HEK293 (cell line): ENCODE measurements around the gene NUDT8.

Experiments
- INSM2 ChIP-seq: fragments of 450-650 bp; formaldehyde crosslinking; IDR thresholded peaks from 2 replicates; pipeline ENCODE4 v1.5.1; 2016; ENCODE audit warnings: missing biosample characterization, missing genetic modification characterization
- PRDM4 ChIP-seq: fragments of 450-650 bp; formaldehyde crosslinking; IDR thresholded peaks from 2 replicates; pipeline ENCODE4 v1.5.1; 2017; ENCODE audit warnings: missing biosample characterization, missing genetic modification characterization
- REPIN1 ChIP-seq: fragments of 450-650 bp; formaldehyde crosslinking; IDR thresholded peaks from 2 replicates; pipeline ENCODE4 v1.5.1; 2017; ENCODE audit warnings: missing biosample characterization, missing genetic modification characterization, low read depth
- SP7 ChIP-seq: fragments of 450-650 bp; formaldehyde crosslinking; IDR thresholded peaks from 2 replicates; pipeline ENCODE4 v1.5.1; 2016; ENCODE audit warnings: missing biosample characterization, missing genetic modification characterization
- ZBTB44 ChIP-seq: fragments of 450-650 bp; IDR thresholded peaks from 2 replicates; pipeline ENCODE4 v1.5.1; 2018; ENCODE audit warnings: missing biosample characterization, mild to moderate bottlenecking, missing genetic modification characterization
- ZEB2 ChIP-seq: fragments of 450-650 bp; formaldehyde crosslinking; IDR thresholded peaks from 2 replicates; pipeline ENCODE4 v1.5.1; 2016; ENCODE audit warnings: missing biosample characterization, missing genetic modification characterization
- ZNF132 ChIP-seq: fragments of 450-650 bp; formaldehyde crosslinking; IDR thresholded peaks from 2 replicates; pipeline ENCODE4 v1.5.1; 2017; ENCODE audit warnings: missing biosample characterization, missing genetic modification characterization, borderline replicate concordance
- ZNF148 ChIP-seq: fragments of 450-650 bp; formaldehyde crosslinking; IDR thresholded peaks from 2 replicates; pipeline ENCODE4 v1.5.0; 2017; ENCODE audit warnings: missing biosample characterization, missing genetic modification characterization, borderline replicate concordance
- ZNF24 ChIP-seq: fragments of 450-650 bp; formaldehyde crosslinking; IDR thresholded peaks from 2 replicates; pipeline ENCODE4 v1.5.1; 2016; ENCODE audit warnings: missing biosample characterization, missing genetic modification characterization
- ZNF274 ChIP-seq, 2 experiments: fragments of 200-500 bp in 1 of 2; fragments of 450-650 bp in 1 of 2; sonication (Bioruptor generic) in 1 of 2; formaldehyde crosslinking in 1 of 2; IDR thresholded peaks; 2 replicates each; pipeline versions ENCODE4 v1.5.1 to v1.6.1; 2014 to 2016; ENCODE audit warnings: borderline replicate concordance in 1 of 2, inconsistent platforms in 1 of 2, low read length in 1 of 2, missing biosample characterization in 1 of 2, missing genetic modification characterization in 1 of 2
- ZNF341 ChIP-seq: fragments of 450-650 bp; formaldehyde crosslinking; IDR thresholded peaks from 2 replicates; pipeline ENCODE4; 2016; ENCODE audit warnings: low read depth, missing biosample characterization, missing genetic modification characterization
- ZNF48 ChIP-seq: fragments of 450-650 bp; formaldehyde crosslinking; IDR thresholded peaks from 2 replicates; pipeline ENCODE4 v1.5.1; 2016; ENCODE audit warnings: missing biosample characterization, missing genetic modification characterization
- ZNF521 ChIP-seq: fragments of 450-650 bp; formaldehyde crosslinking; IDR thresholded peaks from 2 replicates; pipeline ENCODE4 v1.5.1; 2017; ENCODE audit warnings: missing biosample characterization, mild to moderate bottlenecking, missing genetic modification characterization
- ZNF544 ChIP-seq: fragments of 450-650 bp; formaldehyde crosslinking; IDR thresholded peaks from 2 replicates; pipeline ENCODE4 v1.5.0; 2017; ENCODE audit warnings: missing biosample characterization, missing genetic modification characterization
- ZNF548 ChIP-seq: fragments of 450-650 bp; formaldehyde crosslinking; IDR thresholded peaks from 2 replicates; pipeline ENCODE4 v1.5.1; 2016; ENCODE audit warnings: missing biosample characterization, missing genetic modification characterization
- ZNF558 ChIP-seq: fragments of 450-650 bp; formaldehyde crosslinking; IDR thresholded peaks from 2 replicates; pipeline ENCODE4 v1.5.1; 2016; ENCODE audit warnings: missing biosample characterization, missing genetic modification characterization
- ZNF626 ChIP-seq: fragments of 450-650 bp; sonication (Bioruptor Pico); formaldehyde crosslinking; IDR thresholded peaks from 2 replicates; pipeline ENCODE4 v1.5.1; 2018; ENCODE audit warnings: missing biosample characterization, missing genetic modification characterization, inconsistent platforms
- ZNF747 ChIP-seq: fragments of 450-650 bp; formaldehyde crosslinking; IDR thresholded peaks from 2 replicates; pipeline ENCODE4 v1.5.1; 2016; ENCODE audit warnings: missing biosample characterization, missing genetic modification characterization
- ZNF792 ChIP-seq: fragments of 450-650 bp; formaldehyde crosslinking; IDR thresholded peaks from 2 replicates; pipeline ENCODE4 v1.5.1; 2016; ENCODE audit warnings: missing biosample characterization, missing genetic modification characterization
- ZNF837 ChIP-seq: fragments of 450-650 bp; formaldehyde crosslinking; IDR thresholded peaks from 2 replicates; pipeline ENCODE4 v1.5.1; 2016; ENCODE audit warnings: missing biosample characterization, missing genetic modification characterization
- ZNF843 ChIP-seq: fragments of 450-650 bp; formaldehyde crosslinking; IDR thresholded peaks from 2 replicates; pipeline ENCODE4 v1.5.1; 2016; ENCODE audit warnings: missing biosample characterization, missing genetic modification characterization
- TF ChIP-seq, protein P1 (sequence below): fragments of 450-650 bp; formaldehyde crosslinking; IDR thresholded peaks from 2 replicates; pipeline ENCODE4 v1.5.1; 2016; ENCODE audit warnings: missing biosample characterization, missing genetic modification characterization
- TF ChIP-seq, protein P2 (sequence below): fragments of 450-650 bp; formaldehyde crosslinking; IDR thresholded peaks from 2 replicates; pipeline ENCODE4 v1.5.1; 2016; ENCODE audit warnings: missing biosample characterization, missing genetic modification characterization
- TF ChIP-seq, protein P3 (sequence below): fragments of 450-650 bp; formaldehyde crosslinking; IDR thresholded peaks from 2 replicates; pipeline ENCODE4 v1.5.1; 2017; ENCODE audit warnings: missing biosample characterization, missing genetic modification characterization

The NUDT8 gene

GRCh38 chr11:67629386-67630227, at the start of gene NUDT8 (continued):
- TF ChIP-seq ZNF544 (no peak), ZNF148 (tag by site-specific recombination) (no peak), ZNF24 (tag by site-specific recombination) (0 out of 2 replicates have a peak, but pooled peaks have one; percentile 33), ZNF548 (no peak), REPIN1 (tag by site-specific recombination) (no peak), ZNF558 (tag by site-specific recombination) (no peak), ZNF837 (tag by site-specific recombination) (no peak), ZBTB44 (no peak), ZNF274 (IDR thresholded peaks at IDR 0.05; ENCODE audit: low read length) (no peak), ZNF274 (tag by site-specific recombination; IDR thresholded peaks at IDR 0.05; ENCODE audit: borderline replicate concordance) (no peak), PRDM4 (tag by site-specific recombination) (no peak), ZNF341 (no peak), SP7 (tag by site-specific recombination) (peak; percentile 73), ZNF132 (no peak), ZNF48 (tag by site-specific recombination) (no peak), ZEB2 (tag by site-specific recombination) (peak; percentile 75), ZNF843 (tag by site-specific recombination) (0 out of 2 replicates have a peak, but pooled peaks have one; percentile 28), INSM2 (tag by site-specific recombination) (peak; percentile 16; the same call in 1 of the 2 replicates), ZNF747 (no peak), ZNF626 (tag by site-specific recombination) (no peak), ZNF521 (no peak), ZNF792 (tag by site-specific recombination) (no peak)
- TF ChIP-seq, protein P1, sequence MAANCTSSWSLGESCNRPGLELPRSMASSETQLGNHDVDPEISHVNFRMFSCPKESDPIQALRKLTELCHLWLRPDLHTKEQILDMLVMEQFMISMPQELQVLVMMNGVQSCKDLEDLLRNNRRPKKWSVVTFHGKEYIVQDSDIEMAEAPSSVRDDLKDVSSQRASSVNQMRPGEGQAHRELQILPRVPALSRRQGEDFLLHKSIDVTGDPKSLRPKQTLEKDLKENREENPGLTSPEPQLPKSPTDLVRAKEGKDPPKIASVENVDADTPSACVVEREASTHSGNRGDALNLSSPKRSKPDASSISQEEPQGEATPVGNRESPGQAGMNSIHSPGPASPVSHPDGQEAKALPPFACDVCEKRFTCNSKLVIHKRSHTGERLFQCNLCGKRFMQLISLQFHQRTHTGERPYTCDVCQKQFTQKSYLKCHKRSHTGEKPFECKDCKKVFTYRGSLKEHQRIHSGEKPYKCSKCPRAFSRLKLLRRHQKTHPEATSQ (tag by site-specific recombination): 0 out of 2 replicates have a peak, but pooled peaks have one; percentile 27
- TF ChIP-seq, protein P2, sequence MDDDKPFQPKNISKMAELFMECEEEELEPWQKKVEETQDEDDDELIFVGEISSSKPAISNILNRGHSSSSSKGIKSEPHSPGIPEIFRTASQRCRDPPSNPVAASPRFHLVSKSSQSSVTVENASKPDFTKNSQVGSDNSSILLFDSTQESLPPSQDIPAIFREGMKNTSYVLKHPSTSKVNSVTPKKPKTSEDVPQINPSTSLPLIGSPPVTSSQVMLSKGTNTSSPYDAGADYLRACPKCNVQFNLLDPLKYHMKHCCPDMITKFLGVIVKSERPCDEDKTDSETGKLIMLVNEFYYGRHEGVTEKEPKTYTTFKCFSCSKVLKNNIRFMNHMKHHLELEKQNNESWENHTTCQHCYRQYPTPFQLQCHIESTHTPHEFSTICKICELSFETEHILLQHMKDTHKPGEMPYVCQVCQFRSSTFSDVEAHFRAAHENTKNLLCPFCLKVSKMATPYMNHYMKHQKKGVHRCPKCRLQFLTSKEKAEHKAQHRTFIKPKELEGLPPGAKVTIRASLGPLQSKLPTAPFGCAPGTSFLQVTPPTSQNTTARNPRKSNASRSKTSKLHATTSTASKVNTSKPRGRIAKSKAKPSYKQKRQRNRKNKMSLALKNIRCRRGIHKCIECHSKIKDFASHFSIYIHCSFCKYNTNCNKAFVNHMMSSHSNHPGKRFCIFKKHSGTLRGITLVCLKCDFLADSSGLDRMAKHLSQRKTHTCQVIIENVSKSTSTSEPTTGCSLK (tag by site-specific recombination): no peak
- TF ChIP-seq, protein P3, sequence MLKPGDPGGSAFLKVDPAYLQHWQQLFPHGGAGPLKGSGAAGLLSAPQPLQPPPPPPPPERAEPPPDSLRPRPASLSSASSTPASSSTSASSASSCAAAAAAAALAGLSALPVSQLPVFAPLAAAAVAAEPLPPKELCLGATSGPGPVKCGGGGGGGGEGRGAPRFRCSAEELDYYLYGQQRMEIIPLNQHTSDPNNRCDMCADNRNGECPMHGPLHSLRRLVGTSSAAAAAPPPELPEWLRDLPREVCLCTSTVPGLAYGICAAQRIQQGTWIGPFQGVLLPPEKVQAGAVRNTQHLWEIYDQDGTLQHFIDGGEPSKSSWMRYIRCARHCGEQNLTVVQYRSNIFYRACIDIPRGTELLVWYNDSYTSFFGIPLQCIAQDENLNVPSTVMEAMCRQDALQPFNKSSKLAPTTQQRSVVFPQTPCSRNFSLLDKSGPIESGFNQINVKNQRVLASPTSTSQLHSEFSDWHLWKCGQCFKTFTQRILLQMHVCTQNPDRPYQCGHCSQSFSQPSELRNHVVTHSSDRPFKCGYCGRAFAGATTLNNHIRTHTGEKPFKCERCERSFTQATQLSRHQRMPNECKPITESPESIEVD (tag by site-specific recombination): no peak
